ENCODE data around the gene PWWP2B.

PWWP2B gene

GRCh38 chr10:132459301-132460003 lies 62.5 kb downstream of the PWWP2B start:
- DNase-seq (ENCODE audit: low spot score) = no peak

- DNase-seq (ENCODE audit: low spot score) = no peak
Measured at GRCh38 chr10:132460071-132460470, 63.1 kb downstream of the PWWP2B start.

- no peak for DNase-seq (ENCODE audit: low spot score)
Measured at GRCh38 chr10:132460691-132461090, 63.7 kb downstream of the PWWP2B start.

GRCh38 chr10:132461103-132461682 lies 64.2 kb downstream of the PWWP2B start:
- no peak for DNase-seq (ENCODE audit: low spot score)

- no peak for DNase-seq (ENCODE audit: low spot score)
Measured at GRCh38 chr10:132461683-132462231, 64.8 kb downstream of the PWWP2B start.

- DNase-seq (ENCODE audit: low spot score) = no peak
Measured at GRCh38 chr10:132462463-132463332, 65.7 kb downstream of the PWWP2B start.

- DNase-seq (ENCODE audit: low spot score) = no peak
Measured at GRCh38 chr10:132463333-132464255, 66.6 kb downstream of the PWWP2B start.

GRCh38 chr10:132464256-132465192 lies 67.5 kb downstream of the PWWP2B start:
- no peak for DNase-seq (ENCODE audit: low spot score)

GRCh38 chr10:132465193-132465888 lies 68.3 kb downstream of the PWWP2B start:
- no peak for DNase-seq (ENCODE audit: low spot score)

- no peak for DNase-seq (ENCODE audit: low spot score)
Measured at GRCh38 chr10:132465889-132466519, 69.0 kb downstream of the PWWP2B start.

- DNase-seq (ENCODE audit: low spot score) = no peak
Measured at GRCh38 chr10:132466520-132467463, 69.8 kb downstream of the PWWP2B start.

Data from left forelimb (tissue), 1 donor.